ENCODE data around the gene MYO5A.
"Not testable (repeated sequence)": the region's sequence is repeated elsewhere in the genome, so short reads cannot be mapped to it uniquely, and the experiment has no call there.

Gene MYO5A

DNA sequence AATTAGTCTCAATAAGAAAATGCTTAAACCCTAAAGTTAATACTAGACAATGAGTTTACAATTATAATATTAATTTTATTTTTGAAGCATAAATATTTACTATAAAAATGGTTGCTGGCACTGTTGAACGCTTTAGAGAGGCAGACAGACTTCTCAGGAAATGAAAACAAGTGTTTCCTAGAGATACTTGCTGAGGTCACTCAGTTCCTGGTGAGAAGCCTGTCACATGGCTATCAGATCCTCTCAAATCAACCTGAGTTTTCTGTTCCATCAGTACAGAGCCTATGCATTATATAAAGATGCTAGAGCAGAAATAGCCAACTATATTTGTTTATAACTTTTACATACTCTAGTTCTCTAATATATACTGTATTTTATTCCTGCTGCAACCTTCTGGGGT lies 109.2 kb downstream of the MYO5A start:
- no peak for DNase-seq (ENCODE audit: low read depth)

DNA sequence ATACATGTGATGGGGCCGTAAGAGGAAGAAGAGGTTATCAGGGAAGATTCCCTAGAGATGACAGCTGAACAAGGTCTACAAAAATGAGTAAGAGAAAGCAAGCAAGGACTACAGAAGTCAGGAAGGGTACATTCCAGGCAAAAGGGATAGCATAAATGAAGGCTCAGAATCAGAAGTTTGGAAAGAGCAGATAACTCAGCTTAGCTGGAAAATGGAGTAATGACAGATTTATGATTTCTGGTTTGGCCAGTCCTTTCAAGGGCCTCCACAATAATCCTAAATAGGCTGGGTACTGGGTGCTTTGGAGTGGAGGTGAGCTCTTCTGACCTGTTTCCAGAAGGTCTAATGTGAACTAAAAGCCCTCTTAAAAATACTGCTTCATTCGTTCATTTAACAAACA lies 110.7 kb downstream of the MYO5A start:
- no peak for DNase-seq (ENCODE audit: low read depth)

DNA sequence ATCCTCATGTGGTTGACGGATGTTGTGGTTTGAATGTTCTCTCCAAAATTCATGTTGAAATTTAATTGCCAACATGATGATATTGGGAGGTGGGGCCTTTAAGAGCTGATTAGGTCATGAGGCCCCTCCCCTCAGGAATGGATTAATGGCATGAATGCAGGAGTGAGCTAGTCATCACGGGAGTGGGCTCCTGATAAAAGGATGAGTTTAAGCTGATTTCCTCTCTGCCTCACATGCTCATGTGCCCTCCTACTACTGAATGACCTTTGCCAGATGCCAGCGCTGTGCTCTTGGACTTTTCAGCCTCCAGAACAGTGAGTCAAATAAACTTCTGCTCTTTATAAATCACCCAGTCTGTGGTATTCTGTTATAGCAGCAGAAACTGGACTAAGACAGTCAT lies 111.2 kb downstream of the MYO5A start:
- peak; percentile 79 for DNase-seq (ENCODE audit: low read depth)

DNA sequence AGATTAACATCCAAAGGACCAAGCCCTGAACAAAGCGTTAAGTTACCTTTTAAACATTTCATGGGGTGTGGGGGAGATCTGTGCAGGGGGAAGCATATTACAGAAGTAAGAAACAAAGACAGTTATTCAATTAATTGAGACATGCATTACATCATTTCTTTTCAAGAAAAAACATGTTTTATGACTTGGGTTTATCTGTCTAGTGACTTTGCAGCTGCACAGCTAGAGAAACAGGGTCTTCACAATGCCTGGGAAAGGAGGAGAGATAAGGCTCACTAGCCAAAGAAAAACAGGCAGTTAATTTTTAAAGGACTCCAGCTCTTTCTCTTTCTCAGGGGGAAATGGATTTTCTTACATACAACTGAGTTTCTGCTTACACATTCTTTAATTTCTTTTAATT lies 112.1 kb downstream of the MYO5A start:
- not testable (repeated sequence) for DNase-seq (ENCODE audit: low read depth)

DNA sequence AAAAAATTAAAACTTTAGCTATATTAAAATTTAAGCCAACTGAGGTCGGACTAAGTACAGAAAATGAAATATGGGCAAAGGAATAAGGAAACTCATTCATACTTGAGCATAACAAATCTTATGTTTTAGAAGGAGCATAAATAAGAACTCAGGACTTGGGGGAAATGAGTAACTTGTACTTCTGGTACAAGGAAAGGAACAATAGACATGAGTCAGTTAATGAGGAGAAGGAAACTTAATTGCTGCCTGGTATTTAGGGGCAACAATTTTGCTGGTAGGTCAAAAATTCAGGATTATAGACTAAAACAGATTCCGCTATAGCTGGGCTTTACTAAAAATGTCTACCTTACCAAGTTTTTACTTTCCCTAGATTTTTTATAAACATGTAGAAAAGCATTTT lies 113.1 kb downstream of the MYO5A start:
- DNase-seq (ENCODE audit: low read depth): no peak

DNA sequence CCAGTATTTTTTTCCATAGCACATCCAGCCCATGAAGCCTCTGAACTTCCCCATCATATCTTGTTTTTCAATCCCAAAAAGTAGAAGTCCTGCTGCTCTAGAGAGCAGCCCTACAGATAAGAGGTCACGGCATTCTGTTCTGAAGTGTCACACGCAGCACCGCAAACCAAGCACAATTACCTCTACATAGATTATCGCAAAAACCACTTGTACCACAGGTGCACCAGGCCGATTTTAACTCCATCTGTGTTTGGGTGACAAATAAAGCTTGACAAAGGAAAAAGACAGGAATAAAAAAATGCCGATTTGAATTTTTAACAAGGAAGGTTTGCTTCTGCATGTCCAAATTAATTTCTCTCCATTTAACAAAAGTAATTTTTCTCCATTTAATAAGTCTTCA lies 113.7 kb downstream of the MYO5A start:
- no peak for DNase-seq (ENCODE audit: low read depth)

DNA sequence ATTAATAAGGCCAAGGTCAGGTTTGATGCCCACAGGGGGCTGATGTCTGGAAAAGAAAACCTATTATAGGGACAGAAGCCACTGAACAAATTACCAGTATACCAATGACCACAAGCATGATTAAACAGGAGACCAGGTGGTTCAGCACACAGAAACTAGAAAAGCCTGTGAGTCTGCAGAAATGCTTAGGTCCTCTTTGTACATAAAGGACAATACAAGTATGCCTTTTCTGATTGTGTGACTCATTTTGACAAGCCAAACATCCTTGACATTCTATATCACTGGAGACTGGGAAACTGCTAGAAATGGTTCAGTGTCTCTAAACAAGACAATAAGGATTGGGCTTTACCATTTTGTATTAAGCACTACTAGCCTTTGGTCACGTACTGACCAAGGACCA lies 119.9 kb downstream of the MYO5A start:
- DNase-seq (ENCODE audit: low read depth): peak; percentile 8

DNA sequence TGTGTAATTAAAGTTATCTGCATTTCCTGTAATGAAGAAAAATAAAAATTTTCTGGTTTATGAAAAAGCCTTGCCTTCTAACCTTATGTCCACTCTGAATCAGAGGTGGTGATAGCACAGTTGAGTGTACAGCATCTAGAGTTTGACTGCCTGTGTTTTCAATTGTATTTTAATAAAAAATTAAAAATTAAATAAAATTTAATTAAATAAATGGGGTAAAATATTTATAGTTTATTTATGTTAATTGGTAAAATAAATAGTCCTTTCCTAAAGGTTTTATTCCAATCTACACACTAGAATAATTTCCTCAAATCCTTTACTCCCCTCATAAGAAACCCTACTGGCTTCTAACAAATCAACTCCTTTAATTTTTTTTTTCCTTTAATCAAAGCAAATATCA lies 121.3 kb downstream of the MYO5A start:
- DNase-seq (ENCODE audit: low read depth): no peak

DNA sequence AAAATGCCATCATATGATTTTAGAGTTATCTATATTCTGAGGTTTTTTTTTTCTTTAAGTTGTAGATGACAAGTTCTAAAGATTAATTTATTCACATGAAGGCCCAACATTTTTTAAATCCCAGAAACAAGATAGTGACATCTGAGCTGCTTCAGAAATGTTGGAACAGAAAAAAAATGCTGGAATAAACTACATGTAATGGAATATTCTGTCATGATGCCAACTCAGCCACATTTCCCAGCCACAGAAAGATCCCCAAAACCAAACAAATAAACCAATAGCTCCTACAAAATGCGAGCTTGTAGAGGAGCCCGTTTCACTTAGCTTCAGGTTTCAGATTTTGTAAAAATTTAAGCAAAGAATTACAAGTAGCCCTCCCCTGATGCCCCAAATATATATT lies 122.1 kb downstream of the MYO5A start:
- DNase-seq (ENCODE audit: low read depth): no peak

DNA sequence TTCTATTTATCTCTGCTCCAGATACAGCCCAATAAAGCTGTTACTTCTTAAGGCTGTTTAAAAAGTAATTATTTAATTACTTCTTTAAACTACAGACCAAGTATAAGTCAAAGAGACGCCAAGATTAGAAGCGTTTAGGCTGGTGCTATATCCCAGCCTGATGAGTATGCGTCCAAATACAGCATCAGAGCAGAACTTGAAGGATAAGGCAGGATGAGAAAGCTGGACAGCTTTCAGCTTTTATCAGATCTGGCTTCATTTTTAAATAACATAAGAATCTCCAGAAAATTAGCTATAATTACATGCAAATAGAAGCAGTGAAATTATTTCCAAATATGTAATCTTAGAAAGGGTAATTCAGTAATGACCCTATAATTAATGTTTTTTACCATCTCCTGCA lies 122.8 kb downstream of the MYO5A start:
- DNase-seq (ENCODE audit: low read depth): no peak

DNA sequence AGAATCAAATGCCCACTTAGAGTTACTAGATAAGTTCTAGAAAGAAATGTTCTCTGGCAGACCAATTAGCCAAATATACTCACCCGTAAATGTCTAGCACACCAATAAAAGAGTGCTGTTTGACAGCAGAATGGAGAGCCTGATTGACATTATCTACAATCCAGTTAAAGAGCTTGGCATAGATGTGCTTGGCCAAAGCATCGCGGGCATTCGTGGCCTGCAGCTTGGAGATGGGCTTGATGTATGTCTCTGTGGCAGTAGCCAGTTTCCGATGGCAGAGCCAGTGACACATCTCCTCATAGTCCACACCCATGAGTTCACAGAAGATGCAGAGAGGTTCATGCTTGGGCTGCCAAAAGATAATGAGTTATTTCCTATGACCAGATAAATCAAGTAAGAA lies 131.6 kb downstream of the MYO5A start:
- DNase-seq (ENCODE audit: low read depth): no peak

DNA sequence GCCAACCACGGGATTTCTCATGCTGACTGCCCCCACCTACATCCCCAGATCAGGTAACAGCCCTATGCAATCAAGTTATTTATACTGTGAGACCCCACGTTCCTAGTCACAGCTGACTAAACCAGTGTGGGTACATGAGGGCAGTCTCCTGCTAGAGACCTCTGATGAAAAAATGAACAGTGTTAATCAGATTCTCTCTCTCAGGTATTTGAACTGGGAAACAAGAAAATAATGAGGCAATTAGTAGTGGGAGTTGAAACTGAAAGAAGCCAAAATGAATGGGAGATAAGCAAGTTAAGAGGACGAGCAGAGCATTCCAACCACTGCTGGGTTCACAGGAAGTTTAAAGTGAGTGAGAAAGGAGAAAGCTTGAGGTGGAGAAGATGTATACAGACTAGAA lies 134.6 kb downstream of the MYO5A start:
- no peak for DNase-seq (ENCODE audit: low read depth)

DNA sequence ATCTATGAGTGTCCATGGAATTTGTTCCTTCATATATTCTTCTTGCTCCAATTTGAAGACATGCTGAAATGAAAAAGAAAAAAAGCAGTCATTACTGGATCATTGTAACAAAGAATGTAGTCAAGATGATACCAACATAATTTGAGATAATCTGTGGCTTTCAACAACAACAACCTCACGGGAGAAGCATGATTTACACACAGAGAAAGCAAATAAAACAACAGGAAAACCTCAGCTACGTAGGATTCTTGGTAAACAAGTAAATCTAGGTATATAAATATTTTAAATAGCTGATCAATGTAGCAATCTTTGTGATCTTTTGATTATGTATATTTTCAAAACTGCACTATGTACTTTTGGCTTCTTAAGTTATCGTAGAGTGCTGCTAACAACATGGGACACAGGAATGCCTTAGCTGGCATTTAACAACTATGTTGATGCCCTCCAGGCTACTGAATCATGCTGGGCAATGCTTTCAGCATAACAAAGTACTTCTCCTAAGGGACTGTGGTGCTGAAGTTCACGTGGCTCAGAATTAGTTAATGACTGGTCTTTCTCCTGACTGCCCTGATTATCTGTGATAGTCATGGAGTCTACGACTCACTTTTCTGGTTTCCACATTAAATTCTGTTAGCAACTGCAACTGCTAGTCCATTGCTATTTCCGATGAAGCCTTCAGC lies 136.5 kb downstream of the MYO5A start:
- peak; percentile 77 for DNase-seq (ENCODE audit: low read depth)

DNA sequence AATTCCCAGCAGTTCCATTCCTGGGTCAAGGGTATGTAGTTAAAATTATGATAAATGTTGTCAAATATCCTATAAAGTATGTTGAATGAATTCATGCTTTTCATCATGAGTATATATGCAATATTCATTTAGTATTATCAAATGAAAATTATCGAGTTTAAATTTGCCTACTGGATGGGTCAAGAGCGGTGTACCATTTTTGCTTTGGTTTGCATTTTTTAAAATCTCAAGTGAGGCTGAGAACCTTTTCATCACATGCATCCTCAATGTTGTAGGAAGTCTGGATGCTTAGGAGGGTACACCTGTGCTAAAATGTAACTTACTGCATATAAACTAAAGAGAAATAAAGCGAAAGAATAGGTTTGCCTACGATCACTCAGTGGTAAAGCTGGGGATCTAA lies 137.6 kb downstream of the MYO5A start:
- DNase-seq (ENCODE audit: low read depth): no peak

DNA sequence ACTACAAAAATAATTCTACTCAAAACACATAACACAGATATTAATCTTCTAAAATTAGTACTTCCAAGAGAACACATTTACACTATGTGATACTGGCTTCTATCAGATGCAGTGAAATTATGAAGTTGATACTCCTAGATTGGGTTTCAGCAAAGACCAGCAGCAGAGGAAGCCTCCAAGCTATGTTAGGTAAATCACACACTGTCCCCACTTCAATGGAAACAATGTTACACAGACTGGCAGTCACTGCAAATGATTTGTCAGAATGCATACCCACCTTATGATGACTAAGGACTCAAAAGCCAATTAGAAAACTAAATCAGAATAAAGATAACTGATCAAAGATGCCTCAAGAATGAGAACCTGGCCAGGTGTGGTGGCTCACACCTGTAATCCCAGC lies 143.0 kb downstream of the MYO5A start:
- no peak for DNase-seq (ENCODE audit: low read depth)

DNA sequence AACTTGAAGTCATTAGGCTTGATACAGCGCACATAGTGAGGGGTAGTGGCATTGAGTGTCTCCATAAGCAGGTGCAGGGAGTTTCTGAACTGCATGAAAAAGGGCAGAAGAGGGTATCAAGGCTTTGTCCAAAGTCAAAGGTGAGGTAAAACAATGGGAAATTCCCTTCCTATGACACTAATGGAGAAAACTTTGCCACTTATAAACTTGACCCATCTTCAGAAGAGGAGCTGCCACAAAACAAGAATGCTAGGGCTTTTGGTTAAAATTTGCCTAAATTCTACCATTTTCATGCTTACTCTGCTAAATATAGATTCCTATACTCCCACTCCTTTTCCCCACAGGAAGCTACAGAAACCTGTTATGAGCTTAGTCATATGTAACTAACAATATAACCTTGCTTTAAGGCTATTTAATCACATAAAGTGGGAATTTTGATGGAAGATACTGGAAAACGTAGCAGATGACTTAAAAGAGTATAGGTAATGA lies 145.5 kb downstream of the MYO5A start:
- DNase-seq (ENCODE audit: low read depth): peak; percentile 3

DNA sequence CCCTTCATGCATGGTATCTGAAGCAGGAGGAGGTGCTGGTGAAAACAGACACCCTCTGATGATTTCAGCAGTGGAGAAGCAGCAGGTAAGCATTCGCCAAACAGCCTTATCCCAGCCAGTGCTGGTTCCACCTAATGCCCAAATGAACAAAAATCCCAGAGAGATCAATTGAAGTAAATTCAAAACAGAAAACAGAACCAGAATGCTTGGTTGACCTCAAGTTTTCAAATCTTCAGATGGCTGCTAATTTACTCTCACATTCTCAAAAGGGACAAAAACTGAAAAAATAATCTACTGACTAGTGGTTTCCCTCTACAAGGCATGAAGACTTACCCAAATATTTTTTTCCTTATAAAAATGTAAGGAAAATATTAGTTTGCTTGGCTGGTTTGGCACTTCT lies 146.0 kb downstream of the MYO5A start:
- DNase-seq (ENCODE audit: low read depth): no peak

DNA sequence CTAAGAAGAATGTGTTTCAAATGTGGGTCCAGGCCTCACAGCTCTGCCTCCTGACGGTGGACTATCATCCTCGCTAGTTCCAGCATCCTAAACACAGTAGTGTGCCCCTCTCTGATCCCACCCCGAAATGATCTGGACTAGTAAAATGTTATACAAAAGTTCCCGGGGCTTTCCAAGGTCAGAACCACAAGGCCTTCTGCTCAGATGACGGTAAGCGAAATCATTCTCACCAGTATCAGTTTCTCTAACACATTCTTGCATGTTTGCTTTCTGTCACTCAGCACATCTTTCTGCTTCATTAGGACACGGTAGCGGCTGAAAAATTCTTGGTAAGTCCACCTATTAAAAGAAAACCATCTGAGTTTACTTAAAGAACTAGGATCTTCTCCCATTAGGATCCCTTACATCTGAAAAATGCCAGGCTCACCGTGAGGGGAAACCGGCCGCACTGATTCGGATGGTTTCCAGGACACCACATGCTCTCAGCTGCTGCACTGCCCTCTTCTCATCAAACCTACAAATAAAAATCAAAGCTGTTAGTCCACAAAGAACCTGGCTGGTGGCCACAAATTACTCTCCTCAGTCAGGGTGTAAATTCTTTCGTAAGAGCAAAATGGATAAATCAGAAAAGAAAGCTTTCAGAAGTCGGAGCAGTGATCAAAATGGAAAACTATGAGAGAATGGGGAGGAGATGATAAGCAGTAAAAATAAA lies 149.1 kb downstream of the MYO5A start:
- no peak for DNase-seq (ENCODE audit: low read depth)

DNA sequence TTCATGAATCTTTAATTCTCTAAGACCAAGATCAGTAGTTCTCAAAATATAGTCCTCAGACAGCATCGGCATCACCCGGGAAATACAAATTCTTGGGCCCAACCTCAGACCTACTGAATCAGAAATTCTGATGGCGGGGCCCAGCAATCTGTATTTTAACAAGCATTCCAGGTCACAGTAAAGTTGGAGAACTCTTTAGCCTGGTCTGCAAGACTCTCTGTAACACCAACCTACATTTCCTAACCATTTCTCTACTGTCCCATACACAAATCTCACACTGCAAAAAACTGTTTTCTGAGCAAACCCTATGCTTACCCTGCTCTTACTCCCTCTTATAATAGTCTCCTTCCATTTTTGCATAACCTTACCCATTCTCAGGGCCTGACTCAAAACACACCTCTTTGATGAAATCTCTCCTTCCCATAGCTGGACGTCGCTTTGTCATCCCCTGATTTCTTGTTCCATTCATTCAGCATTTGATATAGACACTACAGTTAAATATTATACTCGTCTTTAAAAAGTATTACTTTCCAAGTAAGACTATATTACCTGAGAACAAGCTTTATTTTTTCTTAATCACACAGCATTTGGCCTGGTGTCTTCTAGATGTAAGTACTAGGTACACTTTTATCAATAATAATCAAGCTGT lies 149.8 kb downstream of the MYO5A start:
- no peak for DNase-seq (ENCODE audit: low read depth)

DNA sequence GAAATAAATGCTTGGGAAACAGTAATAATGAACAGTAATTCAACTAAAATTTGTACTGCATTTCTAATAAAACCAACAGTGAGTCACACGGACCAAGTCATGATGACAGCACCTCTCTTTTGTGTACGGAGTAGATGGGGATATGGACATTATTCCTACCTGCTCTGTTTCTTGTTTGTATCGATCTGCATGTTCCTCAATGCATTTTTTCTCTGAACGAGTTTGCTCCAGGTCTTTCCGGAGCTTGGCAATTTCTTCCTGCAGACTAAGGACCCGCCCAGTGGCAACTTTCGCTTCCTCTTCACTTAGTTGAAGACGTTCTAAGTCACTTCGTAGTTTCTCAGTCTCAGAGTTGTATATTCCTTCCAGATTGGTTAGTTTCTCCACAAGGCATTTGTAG lies 158.7 kb downstream of the MYO5A start:
- DNase-seq (ENCODE audit: low read depth): peak; percentile 67

DNA sequence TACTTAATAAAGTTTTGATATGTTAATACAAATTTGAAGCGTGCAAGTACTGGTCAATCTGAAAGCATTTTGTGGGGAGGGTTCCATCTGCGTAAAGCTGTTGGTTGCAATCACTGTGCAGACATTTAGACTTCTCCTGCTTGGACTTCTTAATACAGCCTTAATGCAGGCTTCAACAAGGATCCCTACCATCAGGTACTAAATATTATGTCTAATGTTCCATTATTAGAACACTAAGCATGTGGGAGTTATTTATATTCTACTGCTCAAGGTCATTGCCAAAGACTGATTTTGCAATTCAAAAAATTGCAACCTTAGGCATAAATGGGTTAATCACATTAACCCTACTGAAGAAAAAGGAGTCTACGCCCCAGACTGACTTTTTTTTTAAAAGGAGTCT lies 159.2 kb downstream of the MYO5A start:
- no peak for DNase-seq (ENCODE audit: low read depth)

DNA sequence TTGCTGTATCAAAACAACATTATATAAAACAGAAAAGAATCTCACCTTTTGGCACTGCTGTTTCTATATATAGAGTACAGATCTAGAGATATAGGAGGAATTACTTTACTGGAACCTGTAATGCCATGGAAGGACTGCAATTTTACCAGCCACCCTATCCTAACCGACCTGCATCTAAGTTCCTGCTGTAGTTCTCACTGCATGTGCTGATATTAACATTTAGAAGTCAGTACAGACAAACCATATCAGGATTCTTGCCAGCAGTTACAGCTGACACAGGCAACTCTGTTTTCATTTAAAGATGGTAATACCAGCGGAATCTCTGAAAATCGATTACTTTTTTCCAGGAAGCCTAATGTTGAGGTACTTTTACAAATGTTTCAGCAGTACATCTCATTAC lies 159.7 kb downstream of the MYO5A start:
- no peak for DNase-seq (ENCODE audit: low read depth)

DNA sequence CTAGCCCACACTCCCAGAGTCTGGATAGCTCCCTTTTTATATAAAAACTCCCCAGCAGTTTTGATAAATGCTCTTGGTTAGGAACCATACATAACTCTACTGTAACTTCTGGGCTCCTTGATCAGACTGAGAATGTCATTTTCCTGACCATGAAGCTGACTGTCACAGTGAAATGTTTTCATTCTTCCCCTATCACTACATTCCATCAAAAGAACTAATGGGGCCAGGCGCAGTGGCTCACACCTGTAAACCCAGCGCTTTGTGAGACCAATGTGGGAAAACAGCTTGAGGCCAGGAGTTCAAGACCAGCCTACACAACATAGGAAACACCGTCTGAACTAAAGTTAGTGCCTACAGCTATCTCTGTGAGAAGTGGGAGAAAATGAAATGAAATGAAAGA lies 160.3 kb downstream of the MYO5A start:
- DNase-seq (ENCODE audit: low read depth): no peak
